ENCODE data around the gene WDR70. TPM values are rescaled to one million over a fixed set of nuclear protein-coding genes. Genes with fewer than 3 reads are reported as not detected.

WDR70 gene
- total and polyA plus RNA-seq, 3 donors from 2014 or later, result 25.3 to 27.6 (median 25.5) TPM

DNA sequence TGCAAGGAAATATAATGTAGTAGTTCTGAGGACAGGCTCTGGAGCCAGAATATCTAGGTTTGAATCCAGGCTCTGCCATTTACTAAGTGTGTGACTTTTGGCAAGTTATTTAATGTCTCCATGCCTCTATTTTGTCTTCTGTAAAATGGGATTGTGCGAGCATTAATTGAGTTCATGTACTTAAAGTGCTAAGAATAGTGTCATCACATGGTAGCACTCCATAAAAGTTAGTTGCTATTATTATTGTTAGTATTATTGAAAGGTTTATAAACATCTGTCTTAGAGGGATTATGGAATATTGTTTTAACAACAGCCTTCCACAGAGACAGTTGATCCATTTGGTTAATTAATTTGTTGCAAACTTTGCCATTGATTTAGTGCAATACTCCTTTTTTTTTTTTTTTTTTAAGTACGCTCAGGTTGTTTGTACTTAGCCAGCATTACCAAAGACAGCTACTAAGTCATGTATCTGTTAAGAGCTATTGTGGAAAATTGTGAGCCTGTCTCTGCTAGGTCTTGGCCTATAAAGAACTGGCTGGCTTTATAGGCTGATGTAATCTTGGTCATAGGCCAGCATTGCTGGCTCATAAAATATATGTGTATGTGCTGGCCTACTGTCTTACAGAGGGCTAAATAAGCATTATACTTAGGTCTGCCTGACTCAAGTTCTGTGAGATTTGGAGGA lies 174.7 kb downstream of the WDR70 start:
- no peak for TF ChIP-seq POLR2A (IDR thresholded peaks at IDR 0.05)
- TF ChIP-seq, protein P1, sequence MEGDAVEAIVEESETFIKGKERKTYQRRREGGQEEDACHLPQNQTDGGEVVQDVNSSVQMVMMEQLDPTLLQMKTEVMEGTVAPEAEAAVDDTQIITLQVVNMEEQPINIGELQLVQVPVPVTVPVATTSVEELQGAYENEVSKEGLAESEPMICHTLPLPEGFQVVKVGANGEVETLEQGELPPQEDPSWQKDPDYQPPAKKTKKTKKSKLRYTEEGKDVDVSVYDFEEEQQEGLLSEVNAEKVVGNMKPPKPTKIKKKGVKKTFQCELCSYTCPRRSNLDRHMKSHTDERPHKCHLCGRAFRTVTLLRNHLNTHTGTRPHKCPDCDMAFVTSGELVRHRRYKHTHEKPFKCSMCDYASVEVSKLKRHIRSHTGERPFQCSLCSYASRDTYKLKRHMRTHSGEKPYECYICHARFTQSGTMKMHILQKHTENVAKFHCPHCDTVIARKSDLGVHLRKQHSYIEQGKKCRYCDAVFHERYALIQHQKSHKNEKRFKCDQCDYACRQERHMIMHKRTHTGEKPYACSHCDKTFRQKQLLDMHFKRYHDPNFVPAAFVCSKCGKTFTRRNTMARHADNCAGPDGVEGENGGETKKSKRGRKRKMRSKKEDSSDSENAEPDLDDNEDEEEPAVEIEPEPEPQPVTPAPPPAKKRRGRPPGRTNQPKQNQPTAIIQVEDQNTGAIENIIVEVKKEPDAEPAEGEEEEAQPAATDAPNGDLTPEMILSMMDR (IDR thresholded peaks at IDR 0.05), result no peak
- H3K27ac ChIP-seq, result no peak overlapping the region
- no peaks in the 10 kb centered on the region for H3K4me1 ChIP-seq
- intact Hi-C loops (cut with DNase I; ENCODE audit: low total_unique reads), result no loop called here
- no peaks in the 10 kb centered on the region for H3K27me3 ChIP-seq
- 91% methylated on average over 2 of the region's 2 CpGs for WGBS, 2 donors
- no peaks in the 10 kb centered on the region for H3K36me3 ChIP-seq (ENCODE audit: low read depth, missing control alignments)
- DNase-seq, result no peak
- no peaks in the 10 kb centered on the region for H3K9me3 ChIP-seq
- no peak overlapping the region for H3K4me3 ChIP-seq

GRCh38 chr5:37554405-37554739 lies 175.3 kb downstream of the WDR70 start:
- intact Hi-C loops (cut with DNase I; ENCODE audit: low total_unique reads), result no loop called here
- no peak overlapping the region for H3K27ac ChIP-seq
- H3K4me1 ChIP-seq, result no peaks in the 10 kb centered on the region
- TF ChIP-seq, protein P1 (IDR thresholded peaks at IDR 0.05), result no peak
- TF ChIP-seq POLR2A (IDR thresholded peaks at IDR 0.05), result no peak
- no peak for DNase-seq
- WGBS, 2 donors, result 75 to 76% methylated on average over 2 of the region's 2 CpGs
- no peaks in the 10 kb centered on the region for H3K36me3 ChIP-seq (ENCODE audit: low read depth, missing control alignments)
- H3K27me3 ChIP-seq, result no peaks in the 10 kb centered on the region
- no peak overlapping the region for H3K4me3 ChIP-seq
- H3K9me3 ChIP-seq, result no peaks in the 10 kb centered on the region

DNA sequence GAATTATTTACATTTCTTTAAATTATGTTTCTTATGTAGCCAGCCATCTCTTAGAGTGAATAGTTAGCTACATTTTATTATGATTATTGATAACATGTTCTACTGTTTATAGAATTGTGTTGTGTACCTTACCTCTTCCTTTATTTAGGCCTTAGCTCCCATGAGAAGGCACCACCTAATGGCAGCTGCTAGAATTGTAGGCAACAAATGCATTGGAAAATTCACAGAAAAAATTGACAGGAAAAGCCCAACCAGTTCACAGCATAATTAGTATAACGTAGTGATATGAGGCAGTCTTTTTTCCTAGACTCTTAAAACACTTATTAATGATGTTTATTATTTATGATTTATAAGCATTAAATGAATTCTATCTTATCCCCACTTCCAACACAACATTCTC lies 175.8 kb downstream of the WDR70 start:
- Histone ChIP-seq H3K4me3 (no peak overlapping the region), H3K4me1 (no peaks in the 10 kb centered on the region), H3K36me3 (ENCODE audit: low read depth, missing control alignments) (no peaks in the 10 kb centered on the region), H3K27ac (no peak overlapping the region), H3K27me3 (no peaks in the 10 kb centered on the region), H3K9me3 (no peaks in the 10 kb centered on the region)
- 0% methylated on average over 1 of the region's 1 CpG for WGBS, 2 donors
- TF ChIP-seq, protein P1 (IDR thresholded peaks at IDR 0.05), result peak in 2 of 3 experiments; percentile 27 to 32
- no peak for TF ChIP-seq POLR2A (IDR thresholded peaks at IDR 0.05)
- intact Hi-C loops (cut with DNase I; ENCODE audit: low total_unique reads), result no loop called here
- DNase-seq, result no peak

- Histone ChIP-seq H3K4me3 (no peak overlapping the region), H3K36me3 (ENCODE audit: low read depth, missing control alignments) (no peaks in the 10 kb centered on the region), H3K4me1 (no peaks in the 10 kb centered on the region), H3K27ac (no peak overlapping the region), H3K27me3 (no peaks in the 10 kb centered on the region), H3K9me3 (no peaks in the 10 kb centered on the region)
- WGBS, 2 donors, result 88 to 94% methylated on average over 2 of the region's 2 CpGs
- DNase-seq, result no peak
- intact Hi-C loops (cut with DNase I; ENCODE audit: low total_unique reads), result no loop called here
- TF ChIP-seq, protein P1 (IDR thresholded peaks at IDR 0.05), result no peak
- no peak for TF ChIP-seq POLR2A (IDR thresholded peaks at IDR 0.05)
Observed at GRCh38 chr5:37557734-37558293, 178.7 kb downstream of the WDR70 start.
